Loucy (cell line): ENCODE results near the gene MUC12.

Source experiments
- EZH2phosphoT487 ChIP-seq: fragments of 200-600 bp; IDR thresholded peaks from 2 replicates; pipeline ENCODE4 v1.6.1; 2018; ENCODE audit warnings: antibody characterized with exemption, mild to moderate bottlenecking, moderate library complexity, borderline replicate concordance
- TF ChIP-seq, protein P1 (sequence below): fragments of 200-600 bp; sonication (generic); conservative IDR thresholded peaks from 2 replicates; pipeline ENCODE4 v1.5.1; 2014; ENCODE audit warnings: mild to moderate bottlenecking, antibody characterized with exemption, low read length

DNA sequence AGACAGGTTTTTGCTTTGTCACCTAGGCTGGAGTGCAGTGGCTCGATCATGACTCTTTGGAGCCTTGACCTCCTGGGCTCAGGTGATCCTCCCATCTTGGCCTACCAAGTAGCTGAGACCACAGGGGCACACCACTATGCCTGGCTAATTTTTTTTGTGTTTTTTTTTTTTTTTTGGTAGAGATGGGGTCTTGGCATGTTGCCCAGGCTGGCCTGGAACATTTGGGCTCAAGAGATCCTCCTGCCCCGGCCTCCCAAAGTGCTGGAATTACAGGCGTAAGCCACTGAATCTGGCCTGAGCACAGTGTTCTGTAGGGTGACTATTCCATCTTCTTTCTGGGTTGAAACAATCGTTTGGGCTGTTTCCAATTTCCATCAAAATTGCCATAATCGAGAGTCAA, 21.6 kb upstream of the MUC12 start:
- TF ChIP-seq, protein P1, sequence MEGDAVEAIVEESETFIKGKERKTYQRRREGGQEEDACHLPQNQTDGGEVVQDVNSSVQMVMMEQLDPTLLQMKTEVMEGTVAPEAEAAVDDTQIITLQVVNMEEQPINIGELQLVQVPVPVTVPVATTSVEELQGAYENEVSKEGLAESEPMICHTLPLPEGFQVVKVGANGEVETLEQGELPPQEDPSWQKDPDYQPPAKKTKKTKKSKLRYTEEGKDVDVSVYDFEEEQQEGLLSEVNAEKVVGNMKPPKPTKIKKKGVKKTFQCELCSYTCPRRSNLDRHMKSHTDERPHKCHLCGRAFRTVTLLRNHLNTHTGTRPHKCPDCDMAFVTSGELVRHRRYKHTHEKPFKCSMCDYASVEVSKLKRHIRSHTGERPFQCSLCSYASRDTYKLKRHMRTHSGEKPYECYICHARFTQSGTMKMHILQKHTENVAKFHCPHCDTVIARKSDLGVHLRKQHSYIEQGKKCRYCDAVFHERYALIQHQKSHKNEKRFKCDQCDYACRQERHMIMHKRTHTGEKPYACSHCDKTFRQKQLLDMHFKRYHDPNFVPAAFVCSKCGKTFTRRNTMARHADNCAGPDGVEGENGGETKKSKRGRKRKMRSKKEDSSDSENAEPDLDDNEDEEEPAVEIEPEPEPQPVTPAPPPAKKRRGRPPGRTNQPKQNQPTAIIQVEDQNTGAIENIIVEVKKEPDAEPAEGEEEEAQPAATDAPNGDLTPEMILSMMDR, result no peak
- no peak for TF ChIP-seq EZH2phosphoT487
